Measurements from ENCODE around the gene DIP2B.

DNA sequence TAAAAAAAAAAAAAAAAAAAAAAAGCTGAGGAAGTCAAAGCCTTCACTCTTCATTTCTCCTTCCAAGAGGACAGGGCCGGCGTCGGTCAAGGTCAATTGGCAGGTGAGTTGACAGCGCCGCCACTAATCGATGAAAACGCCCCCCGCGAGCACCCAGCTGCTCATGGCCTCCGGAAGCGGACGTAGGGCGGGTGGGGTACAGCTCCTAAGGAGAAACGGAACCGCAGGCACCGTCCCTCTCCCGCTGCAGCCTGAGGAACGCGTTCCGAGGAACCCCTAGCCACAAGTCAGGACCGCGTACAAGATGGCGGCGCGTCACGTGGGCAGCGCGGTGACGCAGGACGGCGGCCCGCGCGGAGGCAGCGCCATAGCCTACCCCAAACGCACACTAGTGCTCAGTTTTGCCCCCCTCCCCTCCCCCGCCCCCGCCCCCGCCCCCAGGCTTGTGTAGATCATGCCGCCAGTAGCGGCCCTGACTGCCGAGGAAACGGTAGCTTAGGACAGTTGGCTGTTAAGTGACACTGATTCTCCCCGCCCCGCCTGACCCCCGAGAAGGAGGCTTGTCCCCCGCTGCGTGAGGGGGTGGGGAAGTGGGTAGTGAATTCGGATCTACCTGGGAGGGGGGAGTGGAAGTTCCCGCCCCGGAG is 259.0 kb downstream of the DIP2B start, which contains the start of gene ATF1:
- TF ChIP-seq, protein P1, sequence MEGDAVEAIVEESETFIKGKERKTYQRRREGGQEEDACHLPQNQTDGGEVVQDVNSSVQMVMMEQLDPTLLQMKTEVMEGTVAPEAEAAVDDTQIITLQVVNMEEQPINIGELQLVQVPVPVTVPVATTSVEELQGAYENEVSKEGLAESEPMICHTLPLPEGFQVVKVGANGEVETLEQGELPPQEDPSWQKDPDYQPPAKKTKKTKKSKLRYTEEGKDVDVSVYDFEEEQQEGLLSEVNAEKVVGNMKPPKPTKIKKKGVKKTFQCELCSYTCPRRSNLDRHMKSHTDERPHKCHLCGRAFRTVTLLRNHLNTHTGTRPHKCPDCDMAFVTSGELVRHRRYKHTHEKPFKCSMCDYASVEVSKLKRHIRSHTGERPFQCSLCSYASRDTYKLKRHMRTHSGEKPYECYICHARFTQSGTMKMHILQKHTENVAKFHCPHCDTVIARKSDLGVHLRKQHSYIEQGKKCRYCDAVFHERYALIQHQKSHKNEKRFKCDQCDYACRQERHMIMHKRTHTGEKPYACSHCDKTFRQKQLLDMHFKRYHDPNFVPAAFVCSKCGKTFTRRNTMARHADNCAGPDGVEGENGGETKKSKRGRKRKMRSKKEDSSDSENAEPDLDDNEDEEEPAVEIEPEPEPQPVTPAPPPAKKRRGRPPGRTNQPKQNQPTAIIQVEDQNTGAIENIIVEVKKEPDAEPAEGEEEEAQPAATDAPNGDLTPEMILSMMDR (IDR thresholded peaks at IDR 0.05), result peak in 1 of 4 experiments; percentile 7
- peak; percentile 59 to 73 for TF ChIP-seq POLR2A (IDR thresholded peaks at IDR 0.05)
- TF ChIP-seq POLR2AphosphoS5 (IDR thresholded peaks at IDR 0.05), result peak; percentile 94
- no peak for TF ChIP-seq EP300 (IDR thresholded peaks at IDR 0.05)
